Measurements from ENCODE around the gene MAP3K20. TPM values are rescaled to one million over a fixed set of nuclear protein-coding genes. Genes with fewer than 3 reads are reported as not detected.

MAP3K20 gene
- total and polyA plus RNA-seq, 2 of the 8 experiments (the other 6 are each of a cell fraction or from before 2014, with no cell fraction given), result 3.1 to 11.1 TPM

DNA sequence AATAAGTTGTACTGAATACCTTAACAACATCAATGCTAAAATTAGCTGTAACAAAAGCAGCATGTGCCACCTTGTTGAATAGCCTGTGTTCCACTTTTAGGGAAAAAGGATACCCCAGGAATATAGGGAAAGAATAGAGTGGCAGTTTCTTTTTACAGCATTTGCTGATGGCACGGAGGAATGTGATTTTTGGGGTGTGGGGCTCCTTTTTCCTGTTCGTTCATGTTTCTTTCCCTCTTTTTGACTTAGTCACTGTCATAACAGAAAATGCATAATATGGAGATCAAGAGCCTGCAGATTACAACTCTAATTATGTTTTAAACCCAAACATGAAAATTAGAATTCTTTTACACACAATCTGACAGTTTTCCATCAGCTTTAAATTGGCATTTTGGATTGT lies 60.4 kb downstream of the MAP3K20 start (continued):
- TF ChIP-seq RNF2 (IDR thresholded peaks at IDR 0.05; ENCODE audit: borderline replicate concordance, low read depth, low read length, missing control alignments, poor library complexity, severe bottlenecking) (no peak), CREB1 (IDR thresholded peaks at IDR 0.05) (no peak), SP4 (IDR thresholded peaks at IDR 0.05; ENCODE audit: low read length) (no peak), CTBP2 (IDR thresholded peaks at IDR 0.05; ENCODE audit: borderline replicate concordance, insufficient read depth, insufficient read length, low read length) (no peak), SP1 (IDR thresholded peaks at IDR 0.05; ENCODE audit: low read depth, low read length) (no peak), POU5F1 (IDR thresholded peaks at IDR 0.05; ENCODE audit: low read depth, low read length) (no peak)
- TF ChIP-seq, protein P1, sequence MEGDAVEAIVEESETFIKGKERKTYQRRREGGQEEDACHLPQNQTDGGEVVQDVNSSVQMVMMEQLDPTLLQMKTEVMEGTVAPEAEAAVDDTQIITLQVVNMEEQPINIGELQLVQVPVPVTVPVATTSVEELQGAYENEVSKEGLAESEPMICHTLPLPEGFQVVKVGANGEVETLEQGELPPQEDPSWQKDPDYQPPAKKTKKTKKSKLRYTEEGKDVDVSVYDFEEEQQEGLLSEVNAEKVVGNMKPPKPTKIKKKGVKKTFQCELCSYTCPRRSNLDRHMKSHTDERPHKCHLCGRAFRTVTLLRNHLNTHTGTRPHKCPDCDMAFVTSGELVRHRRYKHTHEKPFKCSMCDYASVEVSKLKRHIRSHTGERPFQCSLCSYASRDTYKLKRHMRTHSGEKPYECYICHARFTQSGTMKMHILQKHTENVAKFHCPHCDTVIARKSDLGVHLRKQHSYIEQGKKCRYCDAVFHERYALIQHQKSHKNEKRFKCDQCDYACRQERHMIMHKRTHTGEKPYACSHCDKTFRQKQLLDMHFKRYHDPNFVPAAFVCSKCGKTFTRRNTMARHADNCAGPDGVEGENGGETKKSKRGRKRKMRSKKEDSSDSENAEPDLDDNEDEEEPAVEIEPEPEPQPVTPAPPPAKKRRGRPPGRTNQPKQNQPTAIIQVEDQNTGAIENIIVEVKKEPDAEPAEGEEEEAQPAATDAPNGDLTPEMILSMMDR (IDR thresholded peaks at IDR 0.05; ENCODE audit: control extremely low read depth in 1 of 3, insufficient read depth in 1 of 3, low read depth in 1 of 3, low read length in 3 of 3), result no peak
- TF ChIP-seq, protein P2, sequence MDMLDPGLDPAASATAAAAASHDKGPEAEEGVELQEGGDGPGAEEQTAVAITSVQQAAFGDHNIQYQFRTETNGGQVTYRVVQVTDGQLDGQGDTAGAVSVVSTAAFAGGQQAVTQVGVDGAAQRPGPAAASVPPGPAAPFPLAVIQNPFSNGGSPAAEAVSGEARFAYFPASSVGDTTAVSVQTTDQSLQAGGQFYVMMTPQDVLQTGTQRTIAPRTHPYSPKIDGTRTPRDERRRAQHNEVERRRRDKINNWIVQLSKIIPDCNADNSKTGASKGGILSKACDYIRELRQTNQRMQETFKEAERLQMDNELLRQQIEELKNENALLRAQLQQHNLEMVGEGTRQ (IDR thresholded peaks at IDR 0.05; ENCODE audit: low read length), result no peak

Data from H1 (cell line).